Measurements from ENCODE around the gene MTFMT.
A peak's percentile ranks its signal among the peaks of the same experiment; 100 is the strongest.

Gene MTFMT

DNA sequence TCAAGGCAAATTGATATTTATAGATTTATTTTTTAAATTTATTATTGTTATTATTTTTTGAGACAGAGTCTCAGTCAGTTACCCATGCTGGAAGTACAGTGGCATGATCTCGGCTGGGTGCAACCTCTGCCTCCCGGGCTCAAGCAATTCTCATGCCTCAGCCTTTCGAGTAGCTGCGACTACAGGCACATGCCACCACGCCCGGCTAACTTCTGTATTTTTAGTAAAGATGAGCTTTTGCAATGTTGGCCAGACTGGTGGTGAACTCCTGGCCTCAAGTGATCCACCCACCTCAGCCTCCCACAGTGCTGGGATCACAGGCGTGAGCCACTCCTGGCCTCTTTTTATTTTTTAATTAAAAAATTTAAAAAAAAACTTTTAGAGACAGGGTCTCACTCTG, 58.7 kb downstream of the MTFMT start:
- H3K9ac ChIP-seq: no peak overlapping the region
- H2AFZ ChIP-seq (ENCODE audit: low read depth): no peak overlapping the region
- peaks cover 16% of the 10 kb centered on the region for H3K4me1 ChIP-seq (ENCODE audit: low read depth, poor library complexity, severe bottlenecking)
- no peak overlapping the region for H3K4me3 ChIP-seq (IDR thresholded peaks at IDR 0.05; ENCODE audit: insufficient read depth, low read depth, low read length)
- no peak overlapping the region for H3K27ac ChIP-seq
- H3K36me3 ChIP-seq (ENCODE audit: insufficient read depth): peaks cover 3% of the 10 kb centered on the region; the same call in 1 of the 2 replicates
- H3K79me2 ChIP-seq (ENCODE audit: insufficient read depth, low read depth): no peaks in the 10 kb centered on the region
- no peak overlapping the region for H3K4me2 ChIP-seq
- no peaks in the 10 kb centered on the region for H4K20me1 ChIP-seq (ENCODE audit: insufficient read depth)
- TF ChIP-seq, protein P1, sequence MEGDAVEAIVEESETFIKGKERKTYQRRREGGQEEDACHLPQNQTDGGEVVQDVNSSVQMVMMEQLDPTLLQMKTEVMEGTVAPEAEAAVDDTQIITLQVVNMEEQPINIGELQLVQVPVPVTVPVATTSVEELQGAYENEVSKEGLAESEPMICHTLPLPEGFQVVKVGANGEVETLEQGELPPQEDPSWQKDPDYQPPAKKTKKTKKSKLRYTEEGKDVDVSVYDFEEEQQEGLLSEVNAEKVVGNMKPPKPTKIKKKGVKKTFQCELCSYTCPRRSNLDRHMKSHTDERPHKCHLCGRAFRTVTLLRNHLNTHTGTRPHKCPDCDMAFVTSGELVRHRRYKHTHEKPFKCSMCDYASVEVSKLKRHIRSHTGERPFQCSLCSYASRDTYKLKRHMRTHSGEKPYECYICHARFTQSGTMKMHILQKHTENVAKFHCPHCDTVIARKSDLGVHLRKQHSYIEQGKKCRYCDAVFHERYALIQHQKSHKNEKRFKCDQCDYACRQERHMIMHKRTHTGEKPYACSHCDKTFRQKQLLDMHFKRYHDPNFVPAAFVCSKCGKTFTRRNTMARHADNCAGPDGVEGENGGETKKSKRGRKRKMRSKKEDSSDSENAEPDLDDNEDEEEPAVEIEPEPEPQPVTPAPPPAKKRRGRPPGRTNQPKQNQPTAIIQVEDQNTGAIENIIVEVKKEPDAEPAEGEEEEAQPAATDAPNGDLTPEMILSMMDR (conservative IDR thresholded peaks at IDR 0.05; ENCODE audit: low read depth, low read length): no peak
- H3K27me3 ChIP-seq (ENCODE audit: insufficient read depth, low read depth): no peaks in the 10 kb centered on the region

DNA sequence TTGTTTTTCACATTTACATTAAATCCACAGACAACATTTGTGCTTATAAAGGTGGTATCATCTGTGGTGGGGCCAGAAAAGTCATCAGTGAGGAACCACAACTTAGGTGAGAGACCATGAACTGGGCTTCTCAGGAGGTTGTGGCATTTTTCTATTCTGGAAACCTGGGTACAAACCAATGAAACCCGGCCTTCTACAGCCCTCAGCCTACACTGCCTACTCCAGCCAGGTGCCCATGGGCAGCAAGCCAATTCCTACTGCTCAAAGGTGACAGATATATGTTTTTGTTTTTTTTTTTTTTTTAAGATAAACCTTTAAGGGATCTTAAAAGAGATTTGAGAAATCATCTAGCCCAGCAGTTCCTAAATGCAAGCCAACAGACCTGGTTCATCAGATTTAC, 60.0 kb downstream of the MTFMT start:
- Histone ChIP-seq H3K36me3 (ENCODE audit: insufficient read depth) (peaks cover 3% of the 10 kb centered on the region; the same call in 1 of the 2 replicates), H4K20me1 (ENCODE audit: insufficient read depth) (no peaks in the 10 kb centered on the region)

GRCh38 chr15:64961013-64961412, 68.4 kb downstream of the MTFMT start:
- Histone ChIP-seq H3K4me2 (no peak overlapping the region), H3K27me3 (ENCODE audit: insufficient read depth, low read depth) (no peaks in the 10 kb centered on the region), H3K9ac (no peak overlapping the region), H4K20me1 (ENCODE audit: insufficient read depth) (no peaks in the 10 kb centered on the region), H3K4me3 (IDR thresholded peaks at IDR 0.05; ENCODE audit: insufficient read depth, low read depth, low read length) (no peak overlapping the region), H3K4me1 (ENCODE audit: low read depth, poor library complexity, severe bottlenecking) (no peaks in the 10 kb centered on the region), H3K79me2 (ENCODE audit: insufficient read depth, low read depth) (no peaks in the 10 kb centered on the region), H2AFZ (ENCODE audit: low read depth) (no peak overlapping the region), H3K27ac (no peak overlapping the region), H3K36me3 (ENCODE audit: insufficient read depth) (no peaks in the 10 kb centered on the region; the same call in 1 of the 2 replicates)
- TF ChIP-seq, protein P1 (conservative IDR thresholded peaks at IDR 0.05; ENCODE audit: low read depth, low read length): no peak

More for the DNA sequence above, 60.0 kb downstream of the MTFMT start:
- Histone ChIP-seq H2AFZ (ENCODE audit: low read depth) (no peak overlapping the region), H3K4me3 (IDR thresholded peaks at IDR 0.05; ENCODE audit: insufficient read depth, low read depth, low read length) (no peak overlapping the region), H3K4me2 (peak overlapping the region; percentile 34; the same call in 1 of the 2 replicates), H3K27me3 (ENCODE audit: insufficient read depth, low read depth) (no peaks in the 10 kb centered on the region), H3K79me2 (ENCODE audit: insufficient read depth, low read depth) (no peaks in the 10 kb centered on the region), H3K4me1 (ENCODE audit: low read depth, poor library complexity, severe bottlenecking) (peaks cover 16% of the 10 kb centered on the region), H3K27ac (peak overlapping the region; percentile 17; the same call in 1 of the 2 replicates), H3K9ac (no peak overlapping the region)
- TF ChIP-seq, protein P1 (conservative IDR thresholded peaks at IDR 0.05; ENCODE audit: low read depth, low read length): no peak

DNA sequence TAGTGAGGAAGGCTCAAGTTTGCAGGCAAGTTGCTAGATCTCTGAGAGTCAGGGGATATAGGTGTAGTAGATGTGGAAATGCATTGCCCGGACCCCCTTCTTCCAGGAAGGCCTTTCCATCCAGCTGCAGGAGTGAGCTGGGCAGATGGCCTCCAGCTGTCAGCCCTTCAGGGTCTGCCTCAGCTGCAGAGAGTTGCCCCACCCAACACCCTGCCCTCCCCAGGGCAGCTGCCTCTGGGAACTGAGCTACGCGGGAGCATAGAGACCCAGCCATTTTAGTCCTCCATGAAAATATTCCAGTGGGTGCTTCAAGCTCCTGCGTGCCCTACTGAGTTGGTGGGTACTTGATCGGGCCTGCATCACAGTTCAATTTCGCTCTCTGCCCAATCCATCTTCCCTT, 69.3 kb downstream of the MTFMT start:
- TF ChIP-seq, protein P1 (conservative IDR thresholded peaks at IDR 0.05; ENCODE audit: low read depth, low read length): no peak
- Histone ChIP-seq H3K36me3 (ENCODE audit: insufficient read depth) (no peaks in the 10 kb centered on the region; the same call in 1 of the 2 replicates), H3K4me1 (ENCODE audit: low read depth, poor library complexity, severe bottlenecking) (no peaks in the 10 kb centered on the region)

More for the DNA sequence above, 69.3 kb downstream of the MTFMT start:
- H4K20me1 ChIP-seq (ENCODE audit: insufficient read depth): no peaks in the 10 kb centered on the region
- no peak overlapping the region for H3K4me2 ChIP-seq
- H3K27me3 ChIP-seq (ENCODE audit: insufficient read depth, low read depth): no peaks in the 10 kb centered on the region
- H2AFZ ChIP-seq (ENCODE audit: low read depth): no peak overlapping the region
- no peak overlapping the region for H3K27ac ChIP-seq
- no peak overlapping the region for H3K4me3 ChIP-seq (IDR thresholded peaks at IDR 0.05; ENCODE audit: insufficient read depth, low read depth, low read length)
- H3K79me2 ChIP-seq (ENCODE audit: insufficient read depth, low read depth): no peaks in the 10 kb centered on the region
- H3K9ac ChIP-seq: no peak overlapping the region
